Transverse colon (tissue), 4 donors: ENCODE results near the gene HIPK2.

Source experiments
- EP300 ChIP-seq: sonication (generic); formaldehyde crosslinking; IDR thresholded peaks from one replicate; pipeline ENCODE4 v1.6.1; 2017; ENCODE audit warnings: antibody characterized with exemption, low read depth
- POLR2A ChIP-seq: fragments of 450-650 bp; IDR thresholded peaks from one replicate; pipeline ENCODE4 v1.6.1; 2016; ENCODE audit warnings: antibody characterized with exemption, mild to moderate bottlenecking, moderate library complexity
- POLR2AphosphoS5 ChIP-seq, 3 donors: sonication (generic); formaldehyde crosslinking; IDR thresholded peaks; one replicate each; pipeline ENCODE4 v1.6.1; 2016; ENCODE audit warnings: antibody characterized with exemption in 3 of 3
- TF ChIP-seq, protein P1 (sequence below), 5 experiments: fragments of 200-600 bp in 3 of 5; fragments of 450-650 bp in 2 of 5; sonication (generic) in 3 of 5; IDR thresholded peaks; 1 replicate in 2 of 5; 2 replicates in 3 of 5; pipeline ENCODE4 v1.5.1; 2016 to 2017; ENCODE audit warnings: antibody characterized with exemption in 5 of 5, inconsistent platforms in 3 of 5, mild to moderate bottlenecking in 2 of 5, moderate library complexity in 1 of 5

DNA sequence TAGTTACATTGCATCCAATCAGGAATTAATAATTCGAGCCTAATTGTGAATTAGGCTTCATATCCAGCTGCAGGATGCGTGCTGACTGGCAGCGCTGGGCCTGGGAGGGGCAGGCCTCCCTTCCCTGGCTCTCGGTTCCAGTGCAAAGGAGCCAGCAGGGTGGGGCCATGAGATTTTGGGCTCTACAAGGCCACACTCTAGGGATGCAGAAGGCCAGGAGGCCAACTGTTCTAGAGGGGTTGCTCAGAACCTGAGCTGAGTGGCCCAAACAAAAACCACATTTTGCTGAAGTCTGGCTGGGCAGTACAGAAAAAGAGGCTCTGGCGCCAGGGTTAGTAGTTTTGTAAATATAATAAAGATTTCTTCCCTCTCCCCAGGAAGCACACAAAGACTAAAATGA lies 182.0 kb downstream of the HIPK2 start:
- TF ChIP-seq EP300 (no peak), POLR2A (no peak), POLR2AphosphoS5 (IDR thresholded peaks at IDR 0.05) (no peak)
- TF ChIP-seq, protein P1, sequence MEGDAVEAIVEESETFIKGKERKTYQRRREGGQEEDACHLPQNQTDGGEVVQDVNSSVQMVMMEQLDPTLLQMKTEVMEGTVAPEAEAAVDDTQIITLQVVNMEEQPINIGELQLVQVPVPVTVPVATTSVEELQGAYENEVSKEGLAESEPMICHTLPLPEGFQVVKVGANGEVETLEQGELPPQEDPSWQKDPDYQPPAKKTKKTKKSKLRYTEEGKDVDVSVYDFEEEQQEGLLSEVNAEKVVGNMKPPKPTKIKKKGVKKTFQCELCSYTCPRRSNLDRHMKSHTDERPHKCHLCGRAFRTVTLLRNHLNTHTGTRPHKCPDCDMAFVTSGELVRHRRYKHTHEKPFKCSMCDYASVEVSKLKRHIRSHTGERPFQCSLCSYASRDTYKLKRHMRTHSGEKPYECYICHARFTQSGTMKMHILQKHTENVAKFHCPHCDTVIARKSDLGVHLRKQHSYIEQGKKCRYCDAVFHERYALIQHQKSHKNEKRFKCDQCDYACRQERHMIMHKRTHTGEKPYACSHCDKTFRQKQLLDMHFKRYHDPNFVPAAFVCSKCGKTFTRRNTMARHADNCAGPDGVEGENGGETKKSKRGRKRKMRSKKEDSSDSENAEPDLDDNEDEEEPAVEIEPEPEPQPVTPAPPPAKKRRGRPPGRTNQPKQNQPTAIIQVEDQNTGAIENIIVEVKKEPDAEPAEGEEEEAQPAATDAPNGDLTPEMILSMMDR (IDR thresholded peaks at IDR 0.05) = no peak
